OCI-LY7 (cell line): ENCODE data around the gene JAZF1. TPM values are rescaled to one million over a fixed set of nuclear protein-coding genes. Genes with fewer than 3 reads are reported as not detected.

Source experiments
- BruUV-seq: library from RNA; stranded (reverse); fragments of 400-500 nt; replicated peaks from 2 replicates; lab custom pipeline; 2021; lab: Mats Ljungman, UMichigan
- CTCF ChIA-PET: fragments of 300-600 bp; sonication (Branson Sonifier 250); formaldehyde crosslinking; loops from one replicate; lab custom pipeline; 2022; ENCODE audit warnings: antibody characterized with exemption; ENCODE audit not compliant: unreplicated experiment; lab: Charles Lee
- POLR2A ChIA-PET: fragments of 300-600 bp; sonication (Branson Sonifier 250); formaldehyde crosslinking; loops from one replicate; lab custom pipeline; 2022; ENCODE audit warnings: antibody characterized with exemption; lab: Charles Lee
- DNase-seq: peaks from one replicate; pipeline ENCODE4 v3.0.0-alpha.2; 2015; ENCODE audit warnings: low spot score
- H2AFZ ChIP-seq: fragments of 200-600 bp; sonication (generic), shearing (Covaris generic); 2 replicates; pipeline ENCODE4 v1.6.1; 2014; ENCODE audit warnings: mild to moderate bottlenecking, antibody characterized with exemption, low read length, moderate library complexity
- H3K27ac ChIP-seq: fragments of 200-600 bp; sonication (generic); 2 replicates; pipeline ENCODE4 v1.5.1; 2014; ENCODE audit warnings: mixed run types, low read depth, mild to moderate bottlenecking, moderate library complexity, low read length, inconsistent platforms; ENCODE audit not compliant: poor library complexity, severe bottlenecking
- H3K36me3 ChIP-seq: fragments of 200-600 bp; sonication (generic); 2 replicates; pipeline ENCODE4 v1.6.1; 2014; ENCODE audit warnings: mild to moderate bottlenecking, antibody characterized with exemption, low read length, moderate library complexity, mixed read lengths; ENCODE audit not compliant: insufficient read depth
- H3K4me1 ChIP-seq: fragments of 200-600 bp; sonication (generic); 2 replicates; pipeline ENCODE4 v1.5.1; 2014; ENCODE audit warnings: mild to moderate bottlenecking, low read length; ENCODE audit not compliant: insufficient read depth, poor library complexity, severe bottlenecking
- H3K4me2 ChIP-seq: fragments of 200-600 bp; sonication (generic); 2 replicates; pipeline ENCODE4 v1.6.1; 2014; ENCODE audit warnings: mild to moderate bottlenecking, low read length
- H3K4me3 ChIP-seq: fragments of 200-600 bp; sonication (generic); 2 replicates; pipeline ENCODE4 v1.5.1; 2014; ENCODE audit warnings: mild to moderate bottlenecking, low read depth, low read length; ENCODE audit not compliant: poor library complexity, severe bottlenecking
- H3K79me2 ChIP-seq: fragments of 200-600 bp; sonication (generic); 2 replicates; pipeline ENCODE4 v1.6.1; 2016; ENCODE audit warnings: low read depth, mild to moderate bottlenecking, low read length, moderate library complexity, mixed read lengths; ENCODE audit not compliant: insufficient read depth
- H3K9me2 ChIP-seq: fragments of 200-600 bp; sonication (generic); 2 replicates; pipeline ENCODE4 v1.6.1; 2016; ENCODE audit warnings: mild to moderate bottlenecking, low read length, mixed read lengths; ENCODE audit not compliant: insufficient read depth
- H3K9me3 ChIP-seq: fragments of 200-600 bp; sonication (generic); 2 replicates; pipeline ENCODE4 v1.6.1; 2014; ENCODE audit warnings: mild to moderate bottlenecking, mixed run types, low read length, mixed read lengths
- H4K20me1 ChIP-seq: fragments of 200-600 bp; sonication (generic); 2 replicates; pipeline ENCODE4 v1.6.1; 2014; ENCODE audit warnings: mild to moderate bottlenecking, antibody characterized with exemption, low read length, moderate library complexity, mixed read lengths; ENCODE audit not compliant: insufficient read depth
- EZH2phosphoT487 ChIP-seq: fragments of 200-600 bp; sonication (generic); IDR thresholded peaks from 2 replicates; pipeline ENCODE4 v1.6.1; 2018; ENCODE audit warnings: low read depth, borderline replicate concordance, mild to moderate bottlenecking, mixed run types, antibody characterized with exemption, low read length, moderate library complexity, mixed read lengths
- intact Hi-C: fragments of 100-400 bp; cut with micrococcal nuclease; formaldehyde crosslinking; loops from one replicate; pipeline ENCODE4 v1.10.0; 2022; ENCODE audit not compliant: unreplicated experiment
- total RNA-seq, 2 experiments: library from RNA; depleted of rRNA in 1 of 2; stranded (reverse); fragments of >200 nt in 1 of 2; shearing (Covaris generic) in 1 of 2; gene quantifications; 2 replicates each; pipeline ENCODE4 v1.2.3, GENCODE V29; 2014 to 2022
- TF ChIP-seq, protein P1 (sequence below): fragments of 200-600 bp; sonication (generic); conservative IDR thresholded peaks from 2 replicates; pipeline ENCODE4 v1.5.1; 2014; ENCODE audit warnings: mild to moderate bottlenecking, antibody characterized with exemption, low read length, moderate library complexity, mixed read lengths

Gene JAZF1
- total RNA-seq, 2 experiments from 2014 or later: 6.3 to 25.0 TPM

- Histone ChIP-seq H3K79me2 (no peaks in the 10 kb centered on the region), H3K4me2 (no peak overlapping the region), H2AFZ (no peak overlapping the region), H3K36me3 (no peaks in the 10 kb centered on the region), H3K4me1 (no peaks in the 10 kb centered on the region), H3K9me3 (no peaks in the 10 kb centered on the region), H3K4me3 (no peak overlapping the region), H3K9me2 (no peaks in the 10 kb centered on the region), H4K20me1 (no peaks in the 10 kb centered on the region), H3K27ac (no peak overlapping the region)
- BruUV-seq: no TSS peak
- no peak for DNase-seq
- ChIA-PET POLR2A (interaction anchor here (0.7 kb wide), 1 partner anchor 433 kb away, joined by 3 read pairs; no protein-coding TSS in a partner anchor), CTCF (no interaction called here)
- intact Hi-C loops: no loop called here
- no peak for TF ChIP-seq EZH2phosphoT487
- TF ChIP-seq, protein P1, sequence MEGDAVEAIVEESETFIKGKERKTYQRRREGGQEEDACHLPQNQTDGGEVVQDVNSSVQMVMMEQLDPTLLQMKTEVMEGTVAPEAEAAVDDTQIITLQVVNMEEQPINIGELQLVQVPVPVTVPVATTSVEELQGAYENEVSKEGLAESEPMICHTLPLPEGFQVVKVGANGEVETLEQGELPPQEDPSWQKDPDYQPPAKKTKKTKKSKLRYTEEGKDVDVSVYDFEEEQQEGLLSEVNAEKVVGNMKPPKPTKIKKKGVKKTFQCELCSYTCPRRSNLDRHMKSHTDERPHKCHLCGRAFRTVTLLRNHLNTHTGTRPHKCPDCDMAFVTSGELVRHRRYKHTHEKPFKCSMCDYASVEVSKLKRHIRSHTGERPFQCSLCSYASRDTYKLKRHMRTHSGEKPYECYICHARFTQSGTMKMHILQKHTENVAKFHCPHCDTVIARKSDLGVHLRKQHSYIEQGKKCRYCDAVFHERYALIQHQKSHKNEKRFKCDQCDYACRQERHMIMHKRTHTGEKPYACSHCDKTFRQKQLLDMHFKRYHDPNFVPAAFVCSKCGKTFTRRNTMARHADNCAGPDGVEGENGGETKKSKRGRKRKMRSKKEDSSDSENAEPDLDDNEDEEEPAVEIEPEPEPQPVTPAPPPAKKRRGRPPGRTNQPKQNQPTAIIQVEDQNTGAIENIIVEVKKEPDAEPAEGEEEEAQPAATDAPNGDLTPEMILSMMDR: no peak
Measured at GRCh38 chr7:28032738-28033380, 147.7 kb downstream of the JAZF1 start.

DNA sequence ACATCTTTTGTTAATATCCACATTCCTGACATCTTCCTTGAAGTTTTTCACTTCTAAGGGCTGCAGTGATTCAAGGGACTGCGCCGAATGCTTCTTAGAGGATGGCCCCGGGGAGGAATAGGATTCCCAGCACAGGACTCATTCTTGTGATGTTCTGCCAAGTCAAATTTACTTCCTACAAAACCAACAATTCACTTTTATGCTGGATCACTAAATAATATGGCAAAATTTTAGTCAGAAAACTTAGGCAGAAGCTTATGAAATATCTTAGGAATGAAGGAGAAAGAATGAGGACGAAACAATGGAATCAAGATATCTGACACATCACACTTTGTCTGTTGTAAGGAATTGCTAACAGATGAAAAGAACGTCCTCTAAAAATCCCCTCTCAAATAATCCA lies 151.5 kb downstream of the JAZF1 start:
- ChIA-PET CTCF (no interaction called here), POLR2A (no interaction called here)
- Histone ChIP-seq H3K27ac (no peak overlapping the region), H3K79me2 (no peaks in the 10 kb centered on the region), H4K20me1 (no peaks in the 10 kb centered on the region), H3K4me2 (no peak overlapping the region), H3K9me2 (no peaks in the 10 kb centered on the region), H3K4me3 (no peak overlapping the region), H3K4me1 (no peaks in the 10 kb centered on the region), H3K36me3 (no peaks in the 10 kb centered on the region), H3K9me3 (no peaks in the 10 kb centered on the region), H2AFZ (no peak overlapping the region)
- intact Hi-C loops: loop anchor here (10.0 kb wide), 1 partner anchor 834 kb away; no protein-coding TSS in a partner anchor
- no peak for TF ChIP-seq EZH2phosphoT487
- TF ChIP-seq, protein P1: no peak
- DNase-seq: no peak
- no TSS peak for BruUV-seq

DNA sequence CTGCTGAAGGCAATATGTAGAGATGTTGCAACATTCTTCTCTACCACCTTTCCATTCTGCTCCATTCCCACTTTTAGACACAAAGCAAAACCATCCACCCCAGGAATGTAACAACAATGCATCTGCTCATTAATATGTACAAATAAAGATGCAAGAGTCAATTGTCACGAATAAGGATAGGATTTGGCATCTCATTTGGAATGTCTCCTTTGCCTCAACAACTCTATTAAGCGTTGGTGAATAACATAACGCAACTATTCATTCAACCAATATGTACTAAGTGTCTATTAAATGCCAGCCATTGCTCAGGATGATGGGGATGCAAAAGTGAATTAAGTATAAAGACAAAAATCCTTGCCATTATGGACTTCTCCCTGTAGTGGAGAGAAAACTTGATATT lies 152.1 kb downstream of the JAZF1 start:
- ChIA-PET CTCF (no interaction called here), POLR2A (no interaction called here)
- Histone ChIP-seq H3K4me1 (no peaks in the 10 kb centered on the region), H3K9me2 (no peaks in the 10 kb centered on the region), H3K36me3 (no peaks in the 10 kb centered on the region), H2AFZ (no peak overlapping the region), H3K27ac (no peak overlapping the region), H3K79me2 (no peaks in the 10 kb centered on the region), H3K4me2 (no peak overlapping the region), H3K9me3 (no peaks in the 10 kb centered on the region), H3K4me3 (no peak overlapping the region), H4K20me1 (no peaks in the 10 kb centered on the region)
- DNase-seq: no peak
- intact Hi-C loops: loop anchor here (10.0 kb wide), 1 partner anchor 834 kb away; no protein-coding TSS in a partner anchor
- no TSS peak for BruUV-seq
- TF ChIP-seq, protein P1: no peak
- TF ChIP-seq EZH2phosphoT487: no peak
